Right lobe of liver (tissue), 4 donors: ENCODE results near the gene ADARB2.

ENCODE experiments used
- POLR2A ChIP-seq: fragments of 450-650 bp; IDR thresholded peaks from one replicate; pipeline ENCODE4 v1.6.1; 2017; ENCODE audit warnings: antibody characterized with exemption, mild to moderate bottlenecking
- TF ChIP-seq, protein P1 (sequence below), 4 donors: fragments of 200-600 bp in 3 of 4; fragments of 450-650 bp in 1 of 4; IDR thresholded peaks; one replicate each; pipeline versions ENCODE4 v1.5.1 to v1.8.0; 2016 to 2022; ENCODE audit warnings: antibody characterized with exemption in 4 of 4, mild to moderate bottlenecking in 2 of 4
- donor health status: DM: no; HTN: no; CAD: no.
- donor health status: DM: no; HTN: no; CAD: no.
- donor health status: DM: no; HTN: yes; CAD: no.

DNA sequence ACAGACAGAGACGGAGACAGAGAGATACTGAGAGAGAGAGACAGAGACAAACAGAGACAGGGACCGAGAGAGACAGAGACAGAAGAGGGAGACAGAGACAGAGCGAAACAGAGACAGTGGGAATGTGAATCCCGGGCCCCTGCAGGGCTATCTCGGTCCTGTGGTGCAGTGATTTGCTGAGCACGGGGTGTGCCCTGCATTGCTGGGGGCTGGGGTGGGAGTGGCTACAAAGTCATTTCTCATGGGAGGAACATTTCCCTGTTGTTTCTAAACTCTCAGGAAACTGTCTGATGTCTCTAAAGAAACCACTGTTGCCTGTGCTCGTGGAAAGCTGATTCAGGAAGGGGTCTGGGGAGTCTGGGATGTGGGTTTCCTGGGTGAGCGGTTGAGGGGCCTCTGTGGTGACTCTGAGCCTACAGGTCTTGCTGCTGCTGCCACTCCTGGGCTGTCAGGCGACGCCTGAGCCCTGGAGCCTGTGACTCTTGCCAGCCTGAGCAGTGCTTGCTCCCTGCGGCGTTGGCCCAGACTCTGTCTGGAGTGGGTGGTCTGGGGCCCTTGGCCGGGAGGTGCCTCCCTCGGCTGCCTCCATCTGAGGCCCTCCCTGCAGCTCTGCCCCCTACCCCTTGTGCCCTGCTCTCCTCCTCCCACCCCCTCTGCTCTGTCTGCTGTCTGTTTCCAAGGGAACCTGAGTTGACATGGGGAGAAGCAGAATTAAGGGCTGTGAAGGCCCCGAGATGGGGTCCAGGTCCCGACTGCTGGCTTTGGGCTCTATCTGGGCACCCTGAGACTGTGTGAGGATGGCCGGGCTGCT, 389.2 kb downstream of the ADARB2 start:
- TF ChIP-seq, protein P1, sequence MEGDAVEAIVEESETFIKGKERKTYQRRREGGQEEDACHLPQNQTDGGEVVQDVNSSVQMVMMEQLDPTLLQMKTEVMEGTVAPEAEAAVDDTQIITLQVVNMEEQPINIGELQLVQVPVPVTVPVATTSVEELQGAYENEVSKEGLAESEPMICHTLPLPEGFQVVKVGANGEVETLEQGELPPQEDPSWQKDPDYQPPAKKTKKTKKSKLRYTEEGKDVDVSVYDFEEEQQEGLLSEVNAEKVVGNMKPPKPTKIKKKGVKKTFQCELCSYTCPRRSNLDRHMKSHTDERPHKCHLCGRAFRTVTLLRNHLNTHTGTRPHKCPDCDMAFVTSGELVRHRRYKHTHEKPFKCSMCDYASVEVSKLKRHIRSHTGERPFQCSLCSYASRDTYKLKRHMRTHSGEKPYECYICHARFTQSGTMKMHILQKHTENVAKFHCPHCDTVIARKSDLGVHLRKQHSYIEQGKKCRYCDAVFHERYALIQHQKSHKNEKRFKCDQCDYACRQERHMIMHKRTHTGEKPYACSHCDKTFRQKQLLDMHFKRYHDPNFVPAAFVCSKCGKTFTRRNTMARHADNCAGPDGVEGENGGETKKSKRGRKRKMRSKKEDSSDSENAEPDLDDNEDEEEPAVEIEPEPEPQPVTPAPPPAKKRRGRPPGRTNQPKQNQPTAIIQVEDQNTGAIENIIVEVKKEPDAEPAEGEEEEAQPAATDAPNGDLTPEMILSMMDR (IDR thresholded peaks at IDR 0.05) = no peak
- TF ChIP-seq POLR2A = no peak
